ENCODE measurements around the gene TSPAN19. TPM values are rescaled to one million over a fixed set of nuclear protein-coding genes. Genes with fewer than 3 reads are reported as not detected.
A peak's percentile ranks its signal among the peaks of the same experiment; 100 is the strongest.
"Not testable (repeated sequence)": the region's sequence is repeated elsewhere in the genome, so short reads cannot be mapped to it uniquely, and the experiment has no call there.

TSPAN19 gene
- polyA plus RNA-seq, 1 experiment = not detected

GRCh38 chr12:85017133-85017532 lies 18.9 kb downstream of the TSPAN19 start:
- POLR2A ChIA-PET = no interaction called here
- CTCF ChIA-PET = interaction anchor here (1.5 kb wide), 1 partner anchor 12 kb away, joined by 4 read pairs; no protein-coding TSS in a partner anchor
- no peak for TF ChIP-seq CTCF (IDR thresholded peaks at IDR 0.05; ENCODE audit: insufficient read depth, low read depth, low read length)
- Histone ChIP-seq H3K27me3 (ENCODE audit: control insufficient read depth, insufficient read depth, low read length) (no peaks in the 10 kb centered on the region), H3K4me3 (ENCODE audit: low read depth, low read length) (no peak overlapping the region), H3K36me3 (ENCODE audit: control insufficient read depth, insufficient read depth, low read length) (no peaks in the 10 kb centered on the region)
- no peak for DNase-seq (ENCODE audit: low read depth)

GRCh38 chr12:85016413-85016812 lies 19.7 kb downstream of the TSPAN19 start:
- no peak overlapping the region for H3K4me3 ChIP-seq (ENCODE audit: low read depth, low read length)

GRCh38 chr12:85007836-85008235 lies 28.2 kb downstream of the TSPAN19 start:
- ChIA-PET CTCF (interaction anchor here (0.7 kb wide), 1 partner anchor 1175 kb away, joined by 3 read pairs; no protein-coding TSS in a partner anchor), POLR2A (no interaction called here)
- no peaks in the 10 kb centered on the region for H3K36me3 ChIP-seq (ENCODE audit: control insufficient read depth, insufficient read depth, low read length)
- no peak for DNase-seq (ENCODE audit: low read depth)
- H3K27me3 ChIP-seq (ENCODE audit: control insufficient read depth, insufficient read depth, low read length) = no peaks in the 10 kb centered on the region
- TF ChIP-seq CTCF (IDR thresholded peaks at IDR 0.05; ENCODE audit: insufficient read depth, low read depth, low read length) = no peak
- no peak overlapping the region for H3K4me3 ChIP-seq (ENCODE audit: low read depth, low read length)

More at GRCh38 chr12:85016413-85016812, 19.7 kb downstream of the TSPAN19 start:
- peak; percentile 50 for DNase-seq (ENCODE audit: low read depth)
- CTCF ChIA-PET = interaction anchor here (1.5 kb wide), 1 partner anchor 12 kb away, joined by 4 read pairs; no protein-coding TSS in a partner anchor
- Histone ChIP-seq H3K36me3 (ENCODE audit: control insufficient read depth, insufficient read depth, low read length) (no peaks in the 10 kb centered on the region), H3K27me3 (ENCODE audit: control insufficient read depth, insufficient read depth, low read length) (no peaks in the 10 kb centered on the region)
- POLR2A ChIA-PET = no interaction called here
- no peak for TF ChIP-seq CTCF (IDR thresholded peaks at IDR 0.05; ENCODE audit: insufficient read depth, low read depth, low read length)

- Histone ChIP-seq H3K36me3 (ENCODE audit: control insufficient read depth, insufficient read depth, low read length) (no peaks in the 10 kb centered on the region), H3K4me3 (ENCODE audit: low read depth, low read length) (no peak overlapping the region), H3K27me3 (ENCODE audit: control insufficient read depth, insufficient read depth, low read length) (no peaks in the 10 kb centered on the region)
- no peak for TF ChIP-seq CTCF (IDR thresholded peaks at IDR 0.05; ENCODE audit: insufficient read depth, low read depth, low read length)
- CTCF ChIA-PET = no interaction called here
- DNase-seq (ENCODE audit: low read depth) = no peak
- POLR2A ChIA-PET = no interaction called here
Observed at GRCh38 chr12:85006206-85006605, 29.9 kb downstream of the TSPAN19 start.

GRCh38 chr12:85005615-85006014 lies 30.5 kb downstream of the TSPAN19 start:
- TF ChIP-seq CTCF (IDR thresholded peaks at IDR 0.05; ENCODE audit: insufficient read depth, low read depth, low read length) = no peak
- CTCF ChIA-PET = no interaction called here
- no peaks in the 10 kb centered on the region for H3K36me3 ChIP-seq (ENCODE audit: control insufficient read depth, insufficient read depth, low read length)
- POLR2A ChIA-PET = no interaction called here
- DNase-seq (ENCODE audit: low read depth) = no peak
- H3K4me3 ChIP-seq (ENCODE audit: low read depth, low read length) = no peak overlapping the region
- H3K27me3 ChIP-seq (ENCODE audit: control insufficient read depth, insufficient read depth, low read length) = no peaks in the 10 kb centered on the region

- POLR2A ChIA-PET; H3K27me3 ChIP-seq (ENCODE audit: control insufficient read depth, insufficient read depth, low read length); H3K4me3 ChIP-seq (ENCODE audit: low read depth, low read length); CTCF ChIA-PET; H3K36me3 ChIP-seq (ENCODE audit: control insufficient read depth, insufficient read depth, low read length); DNase-seq (ENCODE audit: low read depth): not testable (repeated sequence)
Observed at GRCh38 chr12:85005047-85005446, 31.0 kb downstream of the TSPAN19 start.
